K562 (cell line): Measurements from ENCODE around the gene HINT3. TPM values are rescaled to one million over a fixed set of nuclear protein-coding genes. Genes with fewer than 3 reads are reported as not detected.

Source experiments
- EP300 ChIP-seq: IDR thresholded peaks from 2 replicates; pipeline ENCODE4 v1.6.1; 2012; ENCODE audit warnings: low read length, improper control_type of control experiment
- HMG20B ChIP-seq: fragments of 250-450 bp; sonication (Bioruptor Pico); IDR thresholded peaks from 2 replicates; pipeline ENCODE4 v1.5.0; 2021; ENCODE audit warnings: mild to moderate bottlenecking
- ILF3 ChIP-seq: fragments of 450-650 bp; IDR thresholded peaks from 2 replicates; pipeline ENCODE4 v1.6.1; 2018; ENCODE audit warnings: antibody characterized with exemption, mild to moderate bottlenecking, moderate library complexity, borderline replicate concordance
- MAZ ChIP-seq, 2 experiments: fragments of 450-650 bp in 1 of 2; sonication (generic) in 1 of 2; formaldehyde crosslinking; IDR thresholded peaks in 1 of 2; conservative IDR thresholded peaks in 1 of 2; 2 replicates each; pipeline versions ENCODE4 v1.4.0 to v1.5.0; 2020; ENCODE audit warnings: mild to moderate bottlenecking in 1 of 2, missing genetic modification reagents in 1 of 2
- PPARD ChIP-seq: fragments of 250-450 bp; sonication (Bioruptor Pico); IDR thresholded peaks from 2 replicates; pipeline ENCODE4 v1.8.0; 2022; ENCODE audit warnings: inconsistent platforms, mild to moderate bottlenecking, moderate library complexity
- RBM17 ChIP-seq: fragments of 200-400 bp; formaldehyde crosslinking; IDR thresholded peaks from 2 replicates; pipeline ENCODE4 v1.6.1; 2017; ENCODE audit warnings: low read depth, mild to moderate bottlenecking, low read length, borderline replicate concordance
- RBM34 ChIP-seq: fragments of 200-400 bp; formaldehyde crosslinking; IDR thresholded peaks from 2 replicates; pipeline ENCODE4 v1.6.1; 2018; ENCODE audit warnings: low read length, borderline replicate concordance; ENCODE audit not compliant: insufficient read depth
- SRSF7 ChIP-seq: fragments of 200-400 bp; formaldehyde crosslinking; optimal IDR thresholded peaks from 2 replicates; pipeline ENCODE3; 2017; ENCODE audit warnings: mild to moderate bottlenecking, low read depth, low read length
- ZNF551 ChIP-seq: fragments of 250-450 bp; sonication (Bioruptor Pico); IDR thresholded peaks from 2 replicates; pipeline ENCODE4 v1.5.0; 2021; ENCODE audit warnings: mild to moderate bottlenecking, moderate library complexity
- ZNF668 ChIP-seq: fragments of 250-450 bp; sonication (Bioruptor Pico); IDR thresholded peaks from 2 replicates; pipeline ENCODE4 v1.8.0; 2022; ENCODE audit warnings: mild to moderate bottlenecking, inconsistent platforms
- ZNF699 ChIP-seq: fragments of 250-450 bp; sonication (Bioruptor Pico); IDR thresholded peaks from 2 replicates; pipeline ENCODE4 v1.8.0; 2021; ENCODE audit warnings: mild to moderate bottlenecking, moderate library complexity; ENCODE audit not compliant: insufficient replicate concordance
- polyA plus RNA-seq, 8 experiments: library from polyadenylated mRNA; depleted of rRNA in 4 of 8; stranded (reverse) in 5 of 8; unstranded in 3 of 8; fragments of >200 nt; fragmentation: Nextera tagmentation in 2 of 8; fragmentation: Illumina TruSeq in 1 of 8; extraction: Ambion mirVana in 2 of 8; extraction: Trizol in 1 of 8; gene quantifications; 2 replicates each; pipeline versions ENCODE4 v1.2.1 to v1.2.3, GENCODE V29; 2011 to 2014; ENCODE audit warnings: inconsistent platforms in 1 of 8, missing spikeins in 1 of 8
- total RNA-seq, 7 experiments: library from RNA; depleted of rRNA in 6 of 7; stranded (reverse); fragments of >200 nt in 6 of 7; fragmentation: Illumina TruSeq in 2 of 7; extraction: Trizol in 2 of 7; gene quantifications; 2 replicates each; pipeline versions ENCODE4 v1.2.1 to v1.2.3, GENCODE V29; 2011 to 2021; ENCODE audit warnings: low replicate concordance in 1 of 7
- TF ChIP-seq, protein P1 (sequence below): fragments of 450-650 bp; IDR thresholded peaks from 2 replicates; pipeline ENCODE4 v1.6.1; 2016; ENCODE audit warnings: borderline replicate concordance
- TF ChIP-seq, protein P2 (sequence below): fragments of 250-450 bp; sonication (Bioruptor Pico); IDR thresholded peaks from 2 replicates; pipeline ENCODE4 v1.5.0; 2021; ENCODE audit warnings: mild to moderate bottlenecking, borderline replicate concordance
- TF ChIP-seq, protein P3 (sequence below): IDR thresholded peaks from 2 replicates; pipeline ENCODE4 v1.6.1; 2011; ENCODE audit warnings: borderline replicate concordance, low read depth, mild to moderate bottlenecking, moderate library complexity, low read length; ENCODE audit not compliant: insufficient read depth, poor library complexity, severe bottlenecking
- TF ChIP-seq, protein P4 (sequence below): fragments of 450-650 bp; conservative IDR thresholded peaks from 2 replicates; pipeline ENCODE4 v1.6.1; 2016; ENCODE audit warnings: missing genetic modification characterization, low read depth, mild to moderate bottlenecking, control low read depth, missing compliant biosample characterization

The HINT3 gene
- total and polyA plus RNA-seq, 9 of the 15 experiments (the other 6 are each of a cell fraction or from before 2014, with no cell fraction given) = 1.4 to 16.6 (median 10.8) TPM

DNA sequence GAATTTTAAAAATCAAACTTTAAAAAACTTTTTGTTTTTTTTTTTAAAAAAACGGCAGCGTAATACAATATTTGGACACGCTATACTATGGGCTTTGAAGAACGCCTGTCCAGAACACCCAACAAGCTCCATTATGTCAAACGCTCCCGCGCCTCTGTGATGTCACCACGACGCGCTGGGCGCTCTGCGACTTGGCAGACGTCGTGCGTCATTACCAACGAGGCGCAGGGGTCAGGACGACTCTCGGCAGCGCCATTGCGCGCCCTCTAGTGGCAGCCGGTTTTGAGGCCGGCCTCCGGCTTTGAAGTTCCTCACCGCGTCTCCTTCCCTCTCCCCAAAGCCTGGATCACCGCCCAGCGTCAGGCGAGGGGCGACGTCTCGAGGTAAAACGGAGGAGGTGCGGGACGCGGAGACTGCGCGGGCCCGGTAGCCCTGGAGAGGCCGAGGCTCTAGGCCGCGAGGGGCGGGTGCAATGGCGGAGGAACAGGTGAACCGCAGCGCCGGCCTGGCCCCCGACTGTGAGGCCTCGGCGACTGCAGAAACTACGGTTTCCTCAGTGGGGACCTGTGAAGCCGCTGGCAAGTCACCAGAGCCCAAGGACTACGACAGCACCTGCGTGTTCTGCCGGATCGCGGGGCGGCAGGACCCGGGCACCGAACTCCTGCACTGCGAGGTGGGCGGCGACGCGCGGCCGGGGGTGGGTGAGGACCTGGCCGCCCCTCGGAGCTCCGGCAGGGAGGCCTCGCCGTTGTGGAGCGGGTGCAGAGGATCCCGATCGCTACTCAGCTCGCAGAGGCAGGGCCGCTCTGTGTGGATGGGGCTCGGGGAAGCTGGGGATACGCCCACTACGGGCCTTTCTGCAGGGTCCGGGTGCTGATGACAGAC lies at the start of gene HINT3 (continued):
- TF ChIP-seq MAZ (CRISPR knock-in tag; conservative IDR thresholded peaks at IDR 0.05 in 1 of 2, IDR thresholded peaks at IDR 0.05 in 1 of 2) = peak; percentile 93 to 97
- TF ChIP-seq SRSF7 = no peak
- no peak for TF ChIP-seq RBM34
- no peak for TF ChIP-seq RBM17
- TF ChIP-seq ILF3 = no peak
- TF ChIP-seq, protein P1, sequence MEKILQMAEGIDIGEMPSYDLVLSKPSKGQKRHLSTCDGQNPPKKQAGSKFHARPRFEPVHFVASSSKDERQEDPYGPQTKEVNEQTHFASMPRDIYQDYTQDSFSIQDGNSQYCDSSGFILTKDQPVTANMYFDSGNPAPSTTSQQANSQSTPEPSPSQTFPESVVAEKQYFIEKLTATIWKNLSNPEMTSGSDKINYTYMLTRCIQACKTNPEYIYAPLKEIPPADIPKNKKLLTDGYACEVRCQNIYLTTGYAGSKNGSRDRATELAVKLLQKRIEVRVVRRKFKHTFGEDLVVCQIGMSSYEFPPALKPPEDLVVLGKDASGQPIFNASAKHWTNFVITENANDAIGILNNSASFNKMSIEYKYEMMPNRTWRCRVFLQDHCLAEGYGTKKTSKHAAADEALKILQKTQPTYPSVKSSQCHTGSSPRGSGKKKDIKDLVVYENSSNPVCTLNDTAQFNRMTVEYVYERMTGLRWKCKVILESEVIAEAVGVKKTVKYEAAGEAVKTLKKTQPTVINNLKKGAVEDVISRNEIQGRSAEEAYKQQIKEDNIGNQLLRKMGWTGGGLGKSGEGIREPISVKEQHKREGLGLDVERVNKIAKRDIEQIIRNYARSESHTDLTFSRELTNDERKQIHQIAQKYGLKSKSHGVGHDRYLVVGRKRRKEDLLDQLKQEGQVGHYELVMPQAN = peak; percentile 48; the same call in 1 of the 2 replicates
- TF ChIP-seq, protein P2, sequence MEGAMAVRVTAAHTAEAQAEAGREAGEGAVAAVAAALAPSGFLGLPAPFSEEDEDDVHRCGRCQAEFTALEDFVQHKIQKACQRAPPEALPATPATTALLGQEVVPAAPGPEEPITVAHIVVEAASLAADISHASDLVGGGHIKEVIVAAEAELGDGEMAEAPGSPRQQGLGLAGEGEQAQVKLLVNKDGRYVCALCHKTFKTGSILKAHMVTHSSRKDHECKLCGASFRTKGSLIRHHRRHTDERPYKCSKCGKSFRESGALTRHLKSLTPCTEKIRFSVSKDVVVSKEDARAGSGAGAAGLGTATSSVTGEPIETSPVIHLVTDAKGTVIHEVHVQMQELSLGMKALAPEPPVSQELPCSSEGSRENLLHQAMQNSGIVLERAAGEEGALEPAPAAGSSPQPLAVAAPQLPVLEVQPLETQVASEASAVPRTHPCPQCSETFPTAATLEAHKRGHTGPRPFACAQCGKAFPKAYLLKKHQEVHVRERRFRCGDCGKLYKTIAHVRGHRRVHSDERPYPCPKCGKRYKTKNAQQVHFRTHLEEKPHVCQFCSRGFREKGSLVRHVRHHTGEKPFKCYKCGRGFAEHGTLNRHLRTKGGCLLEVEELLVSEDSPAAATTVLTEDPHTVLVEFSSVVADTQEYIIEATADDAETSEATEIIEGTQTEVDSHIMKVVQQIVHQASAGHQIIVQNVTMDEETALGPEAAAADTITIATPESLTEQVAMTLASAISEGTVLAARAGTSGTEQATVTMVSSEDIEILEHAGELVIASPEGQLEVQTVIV = no peak
- no peak for TF ChIP-seq HMG20B (CRISPR knock-in tag)
- TF ChIP-seq PPARD (CRISPR knock-in tag) = no peak
- TF ChIP-seq EP300 = peak; percentile 76
- TF ChIP-seq ZNF699 = no peak
- TF ChIP-seq ZNF551 = no peak
- TF ChIP-seq ZNF668 (CRISPR knock-in tag) = 0 out of 2 replicates have a peak, but pooled peaks have one; percentile 14
- TF ChIP-seq, protein P3, sequence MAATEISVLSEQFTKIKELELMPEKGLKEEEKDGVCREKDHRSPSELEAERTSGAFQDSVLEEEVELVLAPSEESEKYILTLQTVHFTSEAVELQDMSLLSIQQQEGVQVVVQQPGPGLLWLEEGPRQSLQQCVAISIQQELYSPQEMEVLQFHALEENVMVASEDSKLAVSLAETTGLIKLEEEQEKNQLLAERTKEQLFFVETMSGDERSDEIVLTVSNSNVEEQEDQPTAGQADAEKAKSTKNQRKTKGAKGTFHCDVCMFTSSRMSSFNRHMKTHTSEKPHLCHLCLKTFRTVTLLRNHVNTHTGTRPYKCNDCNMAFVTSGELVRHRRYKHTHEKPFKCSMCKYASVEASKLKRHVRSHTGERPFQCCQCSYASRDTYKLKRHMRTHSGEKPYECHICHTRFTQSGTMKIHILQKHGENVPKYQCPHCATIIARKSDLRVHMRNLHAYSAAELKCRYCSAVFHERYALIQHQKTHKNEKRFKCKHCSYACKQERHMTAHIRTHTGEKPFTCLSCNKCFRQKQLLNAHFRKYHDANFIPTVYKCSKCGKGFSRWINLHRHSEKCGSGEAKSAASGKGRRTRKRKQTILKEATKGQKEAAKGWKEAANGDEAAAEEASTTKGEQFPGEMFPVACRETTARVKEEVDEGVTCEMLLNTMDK = peak; percentile 80
- TF ChIP-seq, protein P4, sequence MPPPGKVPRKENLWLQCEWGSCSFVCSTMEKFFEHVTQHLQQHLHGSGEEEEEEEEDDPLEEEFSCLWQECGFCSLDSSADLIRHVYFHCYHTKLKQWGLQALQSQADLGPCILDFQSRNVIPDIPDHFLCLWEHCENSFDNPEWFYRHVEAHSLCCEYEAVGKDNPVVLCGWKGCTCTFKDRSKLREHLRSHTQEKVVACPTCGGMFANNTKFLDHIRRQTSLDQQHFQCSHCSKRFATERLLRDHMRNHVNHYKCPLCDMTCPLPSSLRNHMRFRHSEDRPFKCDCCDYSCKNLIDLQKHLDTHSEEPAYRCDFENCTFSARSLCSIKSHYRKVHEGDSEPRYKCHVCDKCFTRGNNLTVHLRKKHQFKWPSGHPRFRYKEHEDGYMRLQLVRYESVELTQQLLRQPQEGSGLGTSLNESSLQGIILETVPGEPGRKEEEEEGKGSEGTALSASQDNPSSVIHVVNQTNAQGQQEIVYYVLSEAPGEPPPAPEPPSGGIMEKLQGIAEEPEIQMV (tag) = no peak
